Measurements from ENCODE around the gene ARHGAP19. TPM values are rescaled to one million over a fixed set of nuclear protein-coding genes. Genes with fewer than 3 reads are reported as not detected.

Gene ARHGAP19
- polyA plus RNA-seq, 1 of the 3 experiments (the other 2 are of a cell fraction): 3.8 TPM

- Histone ChIP-seq H2AFZ (ENCODE audit: low read depth) (no peak overlapping the region), H3K4me2 (peak overlapping the region; percentile 65; the same call in 1 of the 2 replicates), H3K9me3 (no peaks in the 10 kb centered on the region), H3K36me3 (replicated peaks in 1 of 2; ENCODE audit: control insufficient read depth in 1 of 2, insufficient read depth in 2 of 2, low read length in 1 of 2) (no peaks in the 10 kb centered on the region), H3F3A (replicated peaks; ENCODE audit: insufficient read depth) (peaks cover 19% of the 10 kb centered on the region), H3K9me2 (no peaks in the 10 kb centered on the region), H3K4me1 (ENCODE audit: control insufficient read depth in 1 of 2, insufficient read depth in 2 of 2, low read depth in 1 of 2, low read length in 1 of 2) (peaks cover 0 to 18% of the 10 kb centered on the region in 2 experiments), H3K9ac (peak overlapping the region; percentile 17; the same call in 1 of the 2 replicates), H3K27ac (ENCODE audit: low read depth in 2 of 2, low read length in 1 of 2) (peak overlapping the region; percentile 78 to 84), H3K27me3 (ENCODE audit: insufficient read depth) (no peaks in the 10 kb centered on the region), H3K4me3 (ENCODE audit: low read depth in 2 of 2, low read length in 1 of 2) (no peak overlapping the region; a peak in 1 of 4 replicates), H3K79me2 (ENCODE audit: insufficient read depth) (peaks cover 38% of the 10 kb centered on the region), H4K20me1 (ENCODE audit: insufficient read depth) (peaks cover 5% of the 10 kb centered on the region; the same call in 1 of the 2 replicates)
- ChIA-PET POLR2A (interaction anchor here (0.6 to 1.9 kb wide), 3 partner anchors 14 to 122 kb away, joined by 3 to 6 read pairs (median 3); partner anchors contain the start of genes ARHGAP19 and FRAT2), CTCF (interaction anchor here (0.7 to 2.7 kb wide), 34 partner anchors 9 to 858 kb away, joined by 3 to 57 read pairs (median 6); partner anchors contain the start of genes ARHGAP19, FRAT1 and FRAT2)
- peak; percentile 61 for DNase-seq
- peak; percentile 75 for TF ChIP-seq MEF2A (IDR thresholded peaks at IDR 0.05; ENCODE audit: borderline replicate concordance, low read depth)
- TF ChIP-seq RFX5 (IDR thresholded peaks at IDR 0.05; ENCODE audit: low read length): no peak
- peak; percentile 47; the same call in 1 of the 2 replicates for TF ChIP-seq MXI1 (IDR thresholded peaks at IDR 0.05; ENCODE audit: low read depth, low read length)
- peak; percentile 70 for TF ChIP-seq RAD21 (IDR thresholded peaks at IDR 0.05; ENCODE audit: low read length)
- no peak for TF ChIP-seq EP300 (IDR thresholded peaks at IDR 0.05; ENCODE audit: borderline replicate concordance in 1 of 2, low read depth in 1 of 2, low read length in 1 of 2)
- no peak for TF ChIP-seq RCOR1 (IDR thresholded peaks at IDR 0.05; ENCODE audit: low read length)
- peak; percentile 26; the same call in 1 of the 2 replicates for TF ChIP-seq JUND (IDR thresholded peaks at IDR 0.05)
- no peak for TF ChIP-seq TEAD4 (IDR thresholded peaks at IDR 0.05; ENCODE audit: borderline replicate concordance, insufficient read depth)
- 0 out of 2 replicates have a peak, but pooled peaks have one; percentile 31 for TF ChIP-seq TAF1 (IDR thresholded peaks at IDR 0.05; ENCODE audit: borderline replicate concordance, low read depth, low read length)
- no peak for TF ChIP-seq GABPA (IDR thresholded peaks at IDR 0.05; ENCODE audit: low read depth)
- TF ChIP-seq EZH2phosphoT487 (IDR thresholded peaks at IDR 0.05; ENCODE audit: borderline replicate concordance, low read depth): no peak
- TF ChIP-seq, protein P1, sequence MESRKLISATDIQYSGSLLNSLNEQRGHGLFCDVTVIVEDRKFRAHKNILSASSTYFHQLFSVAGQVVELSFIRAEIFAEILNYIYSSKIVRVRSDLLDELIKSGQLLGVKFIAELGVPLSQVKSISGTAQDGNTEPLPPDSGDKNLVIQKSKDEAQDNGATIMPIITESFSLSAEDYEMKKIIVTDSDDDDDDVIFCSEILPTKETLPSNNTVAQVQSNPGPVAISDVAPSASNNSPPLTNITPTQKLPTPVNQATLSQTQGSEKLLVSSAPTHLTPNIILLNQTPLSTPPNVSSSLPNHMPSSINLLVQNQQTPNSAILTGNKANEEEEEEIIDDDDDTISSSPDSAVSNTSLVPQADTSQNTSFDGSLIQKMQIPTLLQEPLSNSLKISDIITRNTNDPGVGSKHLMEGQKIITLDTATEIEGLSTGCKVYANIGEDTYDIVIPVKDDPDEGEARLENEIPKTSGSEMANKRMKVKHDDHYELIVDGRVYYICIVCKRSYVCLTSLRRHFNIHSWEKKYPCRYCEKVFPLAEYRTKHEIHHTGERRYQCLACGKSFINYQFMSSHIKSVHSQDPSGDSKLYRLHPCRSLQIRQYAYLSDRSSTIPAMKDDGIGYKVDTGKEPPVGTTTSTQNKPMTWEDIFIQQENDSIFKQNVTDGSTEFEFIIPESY (IDR thresholded peaks at IDR 0.05; ENCODE audit: borderline replicate concordance, low read depth): 0 out of 2 replicates have a peak, but pooled peaks have one; percentile 10
- no peak for TF ChIP-seq YY1 (IDR thresholded peaks at IDR 0.05; ENCODE audit: low read depth)
- 0 out of 2 replicates have a peak, but pooled peaks have one; percentile 22 for TF ChIP-seq SIN3A (IDR thresholded peaks at IDR 0.05; ENCODE audit: borderline replicate concordance, low read depth, low read length)
- peak; percentile 74 for TF ChIP-seq NFIC (IDR thresholded peaks at IDR 0.05; ENCODE audit: borderline replicate concordance)
- no peak for TF ChIP-seq FOSL2 (IDR thresholded peaks at IDR 0.05; ENCODE audit: borderline replicate concordance, low read depth)
- no peak for TF ChIP-seq RXRA (IDR thresholded peaks at IDR 0.05; ENCODE audit: borderline replicate concordance, low read depth)
- TF ChIP-seq, protein P2, sequence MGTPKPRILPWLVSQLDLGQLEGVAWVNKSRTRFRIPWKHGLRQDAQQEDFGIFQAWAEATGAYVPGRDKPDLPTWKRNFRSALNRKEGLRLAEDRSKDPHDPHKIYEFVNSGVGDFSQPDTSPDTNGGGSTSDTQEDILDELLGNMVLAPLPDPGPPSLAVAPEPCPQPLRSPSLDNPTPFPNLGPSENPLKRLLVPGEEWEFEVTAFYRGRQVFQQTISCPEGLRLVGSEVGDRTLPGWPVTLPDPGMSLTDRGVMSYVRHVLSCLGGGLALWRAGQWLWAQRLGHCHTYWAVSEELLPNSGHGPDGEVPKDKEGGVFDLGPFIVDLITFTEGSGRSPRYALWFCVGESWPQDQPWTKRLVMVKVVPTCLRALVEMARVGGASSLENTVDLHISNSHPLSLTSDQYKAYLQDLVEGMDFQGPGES (IDR thresholded peaks at IDR 0.05; ENCODE audit: low read depth, low read length): no peak
- TF ChIP-seq, protein P3, sequence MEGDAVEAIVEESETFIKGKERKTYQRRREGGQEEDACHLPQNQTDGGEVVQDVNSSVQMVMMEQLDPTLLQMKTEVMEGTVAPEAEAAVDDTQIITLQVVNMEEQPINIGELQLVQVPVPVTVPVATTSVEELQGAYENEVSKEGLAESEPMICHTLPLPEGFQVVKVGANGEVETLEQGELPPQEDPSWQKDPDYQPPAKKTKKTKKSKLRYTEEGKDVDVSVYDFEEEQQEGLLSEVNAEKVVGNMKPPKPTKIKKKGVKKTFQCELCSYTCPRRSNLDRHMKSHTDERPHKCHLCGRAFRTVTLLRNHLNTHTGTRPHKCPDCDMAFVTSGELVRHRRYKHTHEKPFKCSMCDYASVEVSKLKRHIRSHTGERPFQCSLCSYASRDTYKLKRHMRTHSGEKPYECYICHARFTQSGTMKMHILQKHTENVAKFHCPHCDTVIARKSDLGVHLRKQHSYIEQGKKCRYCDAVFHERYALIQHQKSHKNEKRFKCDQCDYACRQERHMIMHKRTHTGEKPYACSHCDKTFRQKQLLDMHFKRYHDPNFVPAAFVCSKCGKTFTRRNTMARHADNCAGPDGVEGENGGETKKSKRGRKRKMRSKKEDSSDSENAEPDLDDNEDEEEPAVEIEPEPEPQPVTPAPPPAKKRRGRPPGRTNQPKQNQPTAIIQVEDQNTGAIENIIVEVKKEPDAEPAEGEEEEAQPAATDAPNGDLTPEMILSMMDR (IDR thresholded peaks at IDR 0.05): peak; percentile 79
- TF ChIP-seq PBX3 (IDR thresholded peaks at IDR 0.05): peak; percentile 42
- TF ChIP-seq, protein P4, sequence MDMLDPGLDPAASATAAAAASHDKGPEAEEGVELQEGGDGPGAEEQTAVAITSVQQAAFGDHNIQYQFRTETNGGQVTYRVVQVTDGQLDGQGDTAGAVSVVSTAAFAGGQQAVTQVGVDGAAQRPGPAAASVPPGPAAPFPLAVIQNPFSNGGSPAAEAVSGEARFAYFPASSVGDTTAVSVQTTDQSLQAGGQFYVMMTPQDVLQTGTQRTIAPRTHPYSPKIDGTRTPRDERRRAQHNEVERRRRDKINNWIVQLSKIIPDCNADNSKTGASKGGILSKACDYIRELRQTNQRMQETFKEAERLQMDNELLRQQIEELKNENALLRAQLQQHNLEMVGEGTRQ (IDR thresholded peaks at IDR 0.05; ENCODE audit: borderline replicate concordance, low read depth, low read length): no peak
- TF ChIP-seq GATA2 (CRISPR knock-in tag; IDR thresholded peaks at IDR 0.05): no peak
- TF ChIP-seq CHD2 (IDR thresholded peaks at IDR 0.05; ENCODE audit: low read length, partially characterized antibody): no peak
- no peak for TF ChIP-seq NRF1 (IDR thresholded peaks at IDR 0.05; ENCODE audit: low read depth, low read length)
- peak; percentile 66 for TF ChIP-seq SMC3 (IDR thresholded peaks at IDR 0.05; ENCODE audit: low read depth, low read length)
- TF ChIP-seq, protein P5, sequence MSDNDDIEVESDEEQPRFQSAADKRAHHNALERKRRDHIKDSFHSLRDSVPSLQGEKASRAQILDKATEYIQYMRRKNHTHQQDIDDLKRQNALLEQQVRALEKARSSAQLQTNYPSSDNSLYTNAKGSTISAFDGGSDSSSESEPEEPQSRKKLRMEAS (IDR thresholded peaks at IDR 0.05; ENCODE audit: low read depth): no peak
- peak; percentile 69 for TF ChIP-seq TCF12 (IDR thresholded peaks at IDR 0.05)
Observed at GRCh38 chr10:97278491-97278989, 13.9 kb downstream of the ARHGAP19 start.
